Adipocyte (in vitro differentiated cells): Measurements from ENCODE around the gene AHSP.
"Not testable (repeated sequence)": the region's sequence is repeated elsewhere in the genome, so short reads cannot be mapped to it uniquely, and the experiment has no call there.

Experiments used
- DNase-seq: peaks from one replicate; pipeline ENCODE4 v3.0.0-alpha.2; 2015; ENCODE audit warnings: low read depth
- H3K27me3 ChIP-seq: replicated peaks from 2 replicates; pipeline ENCODE4 v1.7.0; 2013; ENCODE audit warnings: mild to moderate bottlenecking, low read length, moderate library complexity; ENCODE audit not compliant: control insufficient read depth, insufficient read depth
- H3K36me3 ChIP-seq: 2 replicates; pipeline ENCODE4 v1.7.0; 2013; ENCODE audit warnings: low read length, mild to moderate bottlenecking, moderate library complexity; ENCODE audit not compliant: control insufficient read depth, insufficient read depth, severe bottlenecking
- H3K4me1 ChIP-seq: 2 replicates; pipeline ENCODE4 v1.7.0; 2013; ENCODE audit warnings: mild to moderate bottlenecking, low read length, moderate library complexity; ENCODE audit not compliant: control insufficient read depth, insufficient read depth
- H3K4me3 ChIP-seq: 2 replicates; pipeline ENCODE4 v1.7.0; 2013; ENCODE audit warnings: mild to moderate bottlenecking, low read length, moderate library complexity
- H3K9ac ChIP-seq: 2 replicates; pipeline ENCODE4 v1.7.0; 2013; ENCODE audit warnings: mild to moderate bottlenecking, low read length, moderate library complexity
- H3K9me3 ChIP-seq: 2 replicates; pipeline ENCODE4 v1.7.0; 2013; ENCODE audit warnings: mild to moderate bottlenecking, low read length, moderate library complexity; ENCODE audit not compliant: control insufficient read depth

Gene AHSP

GRCh38 chr16:31574159-31574558 is 46.5 kb downstream of the AHSP start:
- not testable (repeated sequence) for H3K9ac ChIP-seq, DNase-seq, H3K4me1 ChIP-seq, H3K27me3 ChIP-seq, H3K4me3 ChIP-seq, H3K36me3 ChIP-seq
- H3K9me3 ChIP-seq, result peaks cover 21% of the 10 kb centered on the region

- no peak overlapping the region for H3K4me3 ChIP-seq
- no peak overlapping the region for H3K9ac ChIP-seq
- H3K4me1 ChIP-seq, result no peaks in the 10 kb centered on the region
- peaks cover 30% of the 10 kb centered on the region for H3K9me3 ChIP-seq
- no peaks in the 10 kb centered on the region for H3K36me3 ChIP-seq
- no peaks in the 10 kb centered on the region for H3K27me3 ChIP-seq
- no peak for DNase-seq
Measured at GRCh38 chr16:31577411-31577810, 49.7 kb downstream of the AHSP start.
